GM21576 (cell line): ENCODE measurements around the gene TSFM.

Experiments used
- ATAC-seq: cut with Tn5 transposase; IDR thresholded peaks from one replicate; pipeline ENCODE4 v1.9.1; 2021; ENCODE audit warnings: mild to moderate bottlenecking, moderate library complexity; ENCODE audit not compliant: unreplicated experiment

The TSFM gene

GRCh38 chr12:57782608-57783465, at the start of gene TSFM:
Gene TSFM (plus strand): TSS chr12:57782787. CDS start chr12:57782802, 15 bp downstream.
- peak; percentile 85 for ATAC-seq

DNA sequence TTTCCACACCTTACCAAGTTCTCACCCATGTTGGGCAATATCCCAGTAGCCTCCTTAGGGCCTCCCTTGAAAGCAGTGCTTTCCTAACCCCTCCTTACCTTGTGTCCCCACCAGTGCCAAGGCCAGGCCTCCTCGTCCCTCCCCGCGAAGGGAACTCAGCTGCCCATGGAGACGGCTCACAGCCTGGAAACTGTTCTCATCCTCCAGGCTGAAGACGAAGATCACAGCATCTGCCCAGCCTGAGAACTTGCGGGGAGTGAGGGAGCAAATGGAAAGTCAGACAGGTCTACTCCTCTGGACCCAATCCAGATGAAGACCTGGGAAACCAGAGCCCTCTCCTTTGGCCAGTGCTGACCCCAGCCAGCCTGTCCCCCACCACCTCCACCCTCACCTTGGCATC, 48.7 kb upstream of the TSFM start:
- no peak for ATAC-seq

DNA sequence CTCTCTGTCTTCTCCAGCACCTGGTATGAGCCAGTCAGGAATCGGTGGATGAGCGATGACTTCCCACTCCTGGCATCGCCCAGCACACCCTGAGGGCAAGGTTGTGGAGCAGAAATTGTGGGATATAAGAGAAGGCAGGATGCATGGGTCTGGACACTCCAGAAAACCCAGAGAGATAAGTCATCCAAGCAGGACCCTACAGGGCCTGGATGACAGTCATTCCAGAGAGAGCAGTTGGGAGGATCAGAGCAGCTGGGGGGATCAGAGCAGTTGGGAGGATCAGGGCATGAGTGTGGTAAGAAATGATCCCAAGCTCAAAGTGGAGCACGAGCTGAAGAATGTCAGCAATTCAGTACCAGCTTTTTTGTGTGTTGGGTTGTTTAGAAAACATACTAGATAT, 48.0 kb upstream of the TSFM start:
- no peak for ATAC-seq

- ATAC-seq = no peak
Measured at GRCh38 chr12:57735198-57735855, 47.3 kb upstream of the TSFM start.

DNA sequence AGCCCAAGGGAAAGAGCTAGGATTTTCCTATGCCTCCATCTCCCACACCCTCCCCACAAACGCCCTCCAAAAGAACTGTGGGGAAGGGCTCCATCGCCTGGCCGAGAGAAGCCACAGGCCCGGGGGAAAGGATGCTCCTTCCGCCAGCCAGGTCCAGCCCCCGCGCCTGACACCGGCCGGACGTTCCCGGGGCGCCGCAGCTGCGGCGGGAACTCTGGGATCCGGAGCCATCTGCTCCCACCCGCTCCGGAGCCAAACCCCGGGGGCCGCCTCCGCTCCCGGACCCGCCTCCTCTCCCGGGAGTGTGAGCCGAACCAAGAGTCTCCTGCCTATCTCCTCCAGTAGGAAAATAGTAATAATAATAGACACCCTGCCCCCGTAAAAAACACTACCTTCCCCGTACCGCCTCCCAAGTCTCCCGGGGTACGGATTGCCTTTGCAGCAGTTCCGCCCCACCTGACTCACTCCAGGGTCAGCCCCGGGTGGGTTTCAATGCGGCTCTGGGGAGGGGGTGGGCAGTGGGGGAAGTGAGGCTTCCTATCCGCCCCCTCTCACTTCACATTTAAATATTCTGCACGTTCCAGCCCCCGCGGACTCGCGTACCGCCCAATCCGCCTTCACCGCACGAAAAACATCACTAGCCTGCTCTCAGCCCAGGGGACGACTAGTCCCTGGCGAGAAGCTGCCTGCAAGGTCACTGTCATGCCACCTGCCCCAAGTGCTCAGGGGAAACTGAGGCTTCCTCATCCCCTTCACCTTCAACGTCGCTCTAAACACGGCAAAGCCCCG, 46.4 kb upstream of the TSFM start:
- no peak for ATAC-seq

GRCh38 chr12:57736741-57737466, 45.7 kb upstream of the TSFM start:
- ATAC-seq = no peak

DNA sequence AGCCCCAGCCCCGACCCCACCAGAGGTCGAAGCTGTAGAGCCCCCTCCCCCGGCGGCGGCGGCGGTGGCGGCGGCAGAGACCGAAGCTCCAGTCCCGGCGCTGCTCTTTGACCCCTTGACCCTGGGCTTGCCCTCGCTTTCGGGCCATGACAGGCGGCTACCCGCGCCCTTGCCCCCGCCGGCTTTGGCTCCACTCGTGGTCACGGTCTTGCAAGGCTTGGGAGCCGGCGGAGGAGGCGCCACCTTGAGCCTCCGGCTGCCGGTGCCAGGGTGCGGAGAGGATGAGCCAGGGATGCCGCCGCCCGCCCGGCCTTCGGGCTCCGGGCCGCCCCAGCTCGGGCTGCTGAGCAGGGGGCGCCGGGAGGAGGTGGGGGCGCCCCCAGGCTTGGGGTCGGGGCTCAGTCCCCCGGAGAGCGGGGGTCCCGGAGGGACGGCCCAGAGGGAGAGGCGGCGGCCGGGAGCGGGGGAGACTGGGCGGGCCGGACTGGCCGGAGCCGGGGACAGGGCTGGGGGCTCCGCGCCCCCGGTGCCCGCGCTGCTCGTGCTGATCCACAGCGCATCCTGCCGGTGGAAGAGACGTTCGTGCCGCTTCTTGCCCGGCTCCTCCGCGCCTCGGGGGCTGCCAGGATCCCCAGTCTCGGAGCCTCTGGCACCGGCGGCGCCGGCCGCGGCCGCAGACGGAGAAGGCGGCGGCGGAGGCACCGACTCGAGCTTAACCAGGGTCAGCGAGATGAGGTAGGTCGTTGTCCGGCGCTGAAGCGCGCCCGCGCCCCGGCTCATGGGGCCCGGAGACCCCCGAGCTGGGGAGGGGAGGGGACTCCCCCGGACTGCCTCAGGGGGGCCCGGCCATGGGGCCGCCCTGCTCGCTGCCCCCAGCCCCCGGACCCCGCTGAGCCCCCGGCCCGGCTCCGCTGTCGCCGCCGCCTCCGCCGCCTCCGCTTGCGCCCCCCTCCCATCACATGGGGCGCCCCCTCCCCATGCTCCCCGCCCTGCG, 44.8 kb upstream of the TSFM start:
- ATAC-seq = no peak

DNA sequence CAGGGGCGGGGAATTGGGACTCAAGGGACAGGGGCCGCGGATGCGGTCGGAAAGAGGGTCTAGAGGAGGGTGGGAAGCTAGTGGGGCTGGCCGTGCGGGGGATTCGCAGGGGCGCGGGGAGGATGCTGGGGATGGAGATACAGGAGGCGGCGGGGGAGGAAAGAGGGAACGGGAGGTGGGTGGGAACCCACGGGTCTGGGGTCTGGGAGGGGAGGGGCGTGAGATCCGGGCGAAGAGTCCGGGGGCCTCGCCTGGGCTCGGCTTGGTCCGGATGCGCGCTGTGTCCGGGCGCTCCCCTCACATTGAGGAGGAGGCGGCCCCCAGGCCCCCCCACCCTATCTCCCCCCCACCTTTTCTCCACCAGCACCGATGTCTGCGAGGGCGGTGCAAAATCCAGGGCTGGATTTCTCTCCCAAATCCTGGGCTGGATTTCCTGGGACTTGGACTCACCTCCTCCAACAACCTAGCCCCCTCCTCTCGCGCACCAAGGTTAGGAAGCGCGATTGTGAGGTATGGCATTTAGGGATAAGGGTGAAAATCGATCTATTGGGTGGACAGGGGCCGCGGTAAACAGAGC, 43.8 kb upstream of the TSFM start, which contains the start of gene AGAP2:
Gene AGAP2, minus strand, starts transcription at position 82 of the 577 bp plus-strand sequence. CDS start 496 bp downstream, outside the sequence.
- no peak for ATAC-seq

DNA sequence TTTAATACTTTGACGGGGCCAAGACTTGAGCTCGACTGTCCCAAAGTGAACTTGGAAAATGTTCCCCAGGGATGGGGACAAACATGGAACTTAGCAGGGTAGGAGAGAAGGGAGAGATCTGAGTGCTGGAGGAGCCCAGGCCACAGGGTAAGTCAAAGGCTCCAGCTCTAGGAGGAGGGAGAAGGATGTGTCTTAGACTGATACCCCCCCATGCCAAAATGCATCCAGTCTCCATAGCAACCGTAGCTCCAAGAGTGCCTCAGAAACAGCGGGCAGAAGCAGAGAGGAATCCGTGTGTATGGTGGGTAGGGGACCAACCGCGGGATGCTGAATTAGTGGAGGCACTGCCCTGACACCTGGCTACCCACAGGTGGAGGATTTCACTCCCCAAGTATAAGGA, 43.2 kb upstream of the TSFM start:
- ATAC-seq = no peak

GRCh38 chr12:57739914-57740538, 42.6 kb upstream of the TSFM start:
- no peak for ATAC-seq

DNA sequence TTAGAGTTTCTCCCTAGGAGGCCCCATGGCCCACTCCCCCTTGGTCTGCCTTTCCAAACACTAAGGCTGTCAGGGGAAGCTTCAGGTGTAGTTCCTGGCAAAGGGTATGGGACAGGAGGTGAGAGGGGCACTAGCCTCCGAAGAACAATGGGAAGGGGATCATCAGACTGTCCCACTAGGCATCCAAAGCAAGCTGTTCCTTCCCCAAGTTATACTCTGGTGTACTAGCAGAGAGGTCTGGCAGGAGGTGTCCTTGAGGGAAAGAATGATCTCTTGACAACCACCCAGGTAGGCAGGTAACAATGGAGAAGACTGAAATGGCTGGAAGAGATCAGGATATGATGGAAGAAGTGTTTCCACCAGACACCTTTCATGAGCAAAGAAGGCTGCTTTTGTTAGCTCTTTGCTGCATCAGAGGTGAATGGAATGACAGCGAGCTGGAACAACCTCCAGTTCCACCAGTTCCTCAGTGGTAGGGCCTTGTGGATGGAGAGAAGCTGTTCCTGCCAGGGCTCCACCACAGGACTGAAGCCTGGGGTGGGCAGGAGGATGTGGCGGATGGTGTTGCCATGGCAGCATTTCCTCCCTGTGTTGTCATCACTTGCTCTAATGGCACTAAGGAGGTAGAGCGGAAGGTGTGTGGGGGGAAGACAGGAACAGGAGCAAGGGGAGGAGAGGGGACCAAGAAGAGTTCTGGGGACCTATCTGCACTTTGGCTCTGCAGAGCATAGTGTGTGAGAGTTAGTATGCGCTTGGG, 41.8 kb upstream of the TSFM start:
- peak; percentile 39 for ATAC-seq

DNA sequence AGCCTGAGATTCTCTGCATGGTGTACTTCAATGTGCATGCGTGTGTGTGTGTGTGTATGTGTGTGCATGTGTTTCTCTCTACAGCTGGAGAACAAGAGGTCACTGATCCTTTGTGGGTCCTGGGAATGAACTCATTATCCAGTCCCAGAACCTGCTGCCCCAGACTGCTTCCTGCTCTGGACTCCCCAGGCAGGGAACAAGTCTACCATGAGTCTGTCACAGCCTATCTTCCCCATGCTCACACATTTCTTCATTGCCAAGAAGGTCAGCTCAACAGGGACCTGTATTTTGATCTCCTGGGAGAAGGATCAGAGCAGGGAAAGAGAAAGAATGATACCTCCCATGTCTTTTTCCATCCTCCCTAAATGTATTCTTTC, 41.2 kb upstream of the TSFM start:
- ATAC-seq = no peak

- ATAC-seq = peak; percentile 60
Measured at GRCh38 chr12:57741844-57742738, 40.5 kb upstream of the TSFM start.

GRCh38 chr12:57743769-57744168, 38.8 kb upstream of the TSFM start:
- no peak for ATAC-seq

DNA sequence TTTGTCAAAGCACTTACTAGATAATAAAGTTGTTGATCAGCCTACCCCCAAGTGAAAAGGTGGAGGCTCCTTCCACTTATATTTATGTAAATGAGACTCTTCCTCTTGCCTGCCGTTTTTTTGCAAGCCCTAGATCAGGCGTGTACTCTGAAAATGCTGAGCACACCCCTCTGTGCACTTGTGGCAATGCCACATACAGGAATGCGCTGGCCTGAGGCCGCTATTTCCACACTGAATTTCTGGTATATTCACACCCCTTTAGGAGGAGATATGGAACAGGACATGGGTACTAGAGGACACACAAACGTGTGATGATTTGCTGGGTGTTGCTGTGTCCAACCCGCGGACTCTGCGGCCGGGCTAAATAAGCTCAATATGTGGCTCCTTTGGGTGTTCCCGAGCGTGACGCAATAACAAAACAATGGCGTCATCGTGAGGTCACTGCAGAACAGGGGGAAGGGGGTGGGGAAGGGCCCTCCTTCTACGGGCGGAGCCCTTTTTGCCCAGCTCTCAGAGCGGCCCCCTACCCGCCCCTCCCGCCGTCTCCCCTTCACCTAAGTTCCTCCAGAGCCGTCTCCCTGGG, 38.3 kb upstream of the TSFM start:
- peak; percentile 25 for ATAC-seq

- peak; percentile 82 for ATAC-seq
Measured at GRCh38 chr12:57744777-57745484, 37.7 kb upstream of the TSFM start, which contains the start of gene TSPAN31. Gene TSPAN31 (plus strand): TSS chr12:57745039. CDS start chr12:57745155, 116 bp downstream.
